Measurements from ENCODE around the gene TRIOBP. TPM values are rescaled to one million over a fixed set of nuclear protein-coding genes. Genes with fewer than 3 reads are reported as not detected.

The TRIOBP gene
- total and polyA plus RNA-seq, 2 of the 13 experiments (the other 11 are each of a cell fraction or from before 2014, with no cell fraction given), result 6.1 to 15.4 TPM

GRCh38 chr22:37807410-37808293 lies 110.8 kb downstream of the TRIOBP start, which contains the start of gene GCAT (continued):
- TF ChIP-seq ZUFSP (CRISPR knock-in tag; IDR thresholded peaks at IDR 0.05; ENCODE audit: borderline replicate concordance) (no peak), STAG1 (CRISPR knock-in tag; IDR thresholded peaks at IDR 0.05) (no peak), ZNF17 (CRISPR knock-in tag; IDR thresholded peaks at IDR 0.05) (no peak), THAP9 (CRISPR knock-in tag; IDR thresholded peaks at IDR 0.05; ENCODE audit: borderline replicate concordance) (peak; percentile 42; the same call in 1 of the 2 replicates), NBN (conservative IDR thresholded peaks at IDR 0.05) (no peak), ZNF574 (CRISPR knock-in tag; IDR thresholded peaks at IDR 0.05) (peak; percentile 57), MLX (CRISPR knock-in tag; IDR thresholded peaks at IDR 0.05) (peak; percentile 59; the same call in 1 of the 2 replicates), KIAA2018 (CRISPR knock-in tag; IDR thresholded peaks at IDR 0.05; ENCODE audit: borderline replicate concordance) (no peak), CREB1 (IDR thresholded peaks at IDR 0.05) (peak; percentile 68), CREB1 (CRISPR knock-in tag; IDR thresholded peaks at IDR 0.05) (peak; percentile 56; the same call in 1 of the 2 replicates), PHF21A (CRISPR knock-in tag; IDR thresholded peaks at IDR 0.05) (peak; percentile 85)
